ENCODE measurements around the gene CDC42BPA.
"Not testable (repeated sequence)": the region's sequence is repeated elsewhere in the genome, so short reads cannot be mapped to it uniquely, and the experiment has no call there.

CDC42BPA gene

DNA sequence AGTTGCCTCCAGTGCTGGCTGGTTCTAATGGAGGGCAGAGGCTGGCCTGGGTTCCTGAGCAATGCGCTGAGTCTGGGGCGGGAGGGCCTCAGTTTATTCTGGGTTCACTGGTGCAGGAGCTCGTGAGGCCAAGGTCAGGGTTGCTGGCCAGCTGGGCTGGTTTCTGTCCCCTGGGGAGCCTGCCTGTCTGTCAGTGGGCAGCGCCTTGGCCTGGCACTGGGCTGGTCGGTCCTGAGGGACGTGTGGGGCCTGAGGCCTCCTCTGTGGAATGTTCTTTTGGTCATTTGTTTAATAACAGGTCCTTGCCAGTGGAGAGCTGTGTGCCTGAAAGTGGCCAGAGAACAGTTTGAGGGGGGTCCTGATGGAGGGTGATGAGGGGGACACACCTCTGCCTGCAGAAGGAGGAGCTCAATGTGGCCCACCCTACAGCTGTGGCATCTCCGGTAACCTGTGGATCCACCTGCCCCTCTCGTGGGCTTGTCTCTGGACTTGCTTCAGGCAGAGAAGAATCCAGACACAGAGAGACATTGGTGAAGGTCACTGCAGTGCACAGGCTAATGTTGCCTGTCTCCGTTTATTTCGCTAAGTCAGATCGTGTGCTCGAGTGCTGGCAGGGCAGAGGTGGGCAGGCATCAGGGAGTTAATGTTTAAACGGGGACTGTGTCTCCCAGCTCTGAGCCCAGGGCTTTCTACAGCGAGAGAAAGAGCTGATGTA is 343.6 kb downstream of the CDC42BPA start:
- no peak for FAIRE-seq

DNA sequence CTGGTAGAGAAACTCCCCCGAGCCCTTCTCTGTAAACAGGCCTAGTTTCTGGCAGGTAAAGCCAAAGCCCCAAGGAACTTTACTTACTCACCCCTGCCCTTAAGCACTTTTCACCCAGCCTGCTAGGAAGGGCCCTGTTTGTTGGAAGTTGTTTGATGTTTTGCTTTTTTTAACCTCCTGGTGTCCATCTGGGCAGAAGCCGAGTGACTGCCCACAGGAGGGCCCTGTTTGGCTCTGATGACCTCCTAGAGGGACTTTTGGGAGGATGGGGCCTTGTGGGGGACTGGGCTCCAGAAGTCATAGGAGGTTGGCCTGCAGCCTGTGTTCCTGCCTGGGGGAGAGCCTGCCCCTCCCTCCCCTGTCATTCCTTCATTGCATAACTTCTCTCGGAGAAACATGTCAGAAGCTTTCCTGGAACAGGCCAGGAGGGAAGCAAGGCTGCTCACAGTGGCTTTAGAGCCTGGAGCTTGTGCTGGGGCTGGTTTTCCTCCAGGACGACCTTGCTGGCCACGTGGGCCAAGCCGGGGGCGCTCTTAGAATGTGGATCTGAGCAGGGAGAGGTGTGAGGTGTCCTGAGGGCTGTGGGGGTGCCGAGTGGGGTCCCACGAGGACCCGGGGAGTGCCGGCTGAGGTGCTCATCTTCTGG is 344.3 kb downstream of the CDC42BPA start:
- no peak for FAIRE-seq

More for the DNA sequence above, 343.6 kb downstream of the CDC42BPA start:
- DNase-seq (ENCODE audit: insufficient read length, low spot score) = no peak

DNA sequence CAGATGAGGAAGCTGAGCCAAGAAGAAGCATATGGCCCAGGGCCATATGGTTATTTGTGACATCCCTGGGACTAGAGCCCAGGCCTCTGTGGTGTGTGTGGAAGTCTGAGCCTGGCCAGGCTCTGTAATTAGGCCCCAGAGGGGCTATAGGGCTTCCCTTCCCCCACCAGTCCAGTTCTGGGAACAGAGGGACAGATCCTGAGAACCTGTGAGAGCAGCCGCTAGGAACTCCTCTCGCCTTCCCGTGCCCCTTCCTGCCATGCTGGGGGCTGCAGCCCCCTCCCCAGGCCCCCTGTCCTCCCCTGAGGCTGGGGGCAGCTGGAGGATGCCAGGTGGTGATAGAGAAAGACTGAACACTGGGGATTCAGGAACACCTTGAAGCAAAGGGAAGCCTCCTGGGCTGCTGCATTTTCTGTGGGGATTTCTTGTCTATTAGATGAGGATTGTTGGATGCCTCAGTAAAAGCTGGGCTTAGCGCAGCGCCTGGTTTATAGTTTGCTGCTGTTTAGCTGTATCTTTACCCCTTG is 344.9 kb downstream of the CDC42BPA start:
- FAIRE-seq (no peak), DNase-seq (ENCODE audit: insufficient read length, low spot score) (no peak)

More for the DNA sequence above, 344.3 kb downstream of the CDC42BPA start:
- DNase-seq (ENCODE audit: insufficient read length, low spot score) = no peak

DNA sequence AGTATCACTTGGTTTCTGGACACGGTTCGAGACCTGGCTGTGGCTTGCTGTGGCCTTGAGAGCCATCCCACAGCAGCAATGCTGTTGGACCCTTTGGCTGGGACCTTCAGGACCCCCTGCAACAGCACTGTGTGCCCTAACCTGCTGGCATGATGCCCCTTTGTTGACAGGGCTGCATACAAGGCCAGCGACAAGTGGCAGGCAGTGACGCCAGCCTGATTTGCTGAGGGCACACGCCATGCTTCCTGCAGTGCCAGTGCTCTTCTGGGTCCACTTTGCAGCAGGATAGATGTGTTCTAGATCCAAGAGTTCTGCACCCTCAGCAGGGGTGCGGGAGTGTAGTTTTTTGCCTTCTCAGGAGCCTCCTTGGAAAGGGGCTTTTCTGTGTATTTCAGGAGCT is 345.4 kb downstream of the CDC42BPA start:
- FAIRE-seq = no peak
- DNase-seq (ENCODE audit: insufficient read length, low spot score) = no peak

DNA sequence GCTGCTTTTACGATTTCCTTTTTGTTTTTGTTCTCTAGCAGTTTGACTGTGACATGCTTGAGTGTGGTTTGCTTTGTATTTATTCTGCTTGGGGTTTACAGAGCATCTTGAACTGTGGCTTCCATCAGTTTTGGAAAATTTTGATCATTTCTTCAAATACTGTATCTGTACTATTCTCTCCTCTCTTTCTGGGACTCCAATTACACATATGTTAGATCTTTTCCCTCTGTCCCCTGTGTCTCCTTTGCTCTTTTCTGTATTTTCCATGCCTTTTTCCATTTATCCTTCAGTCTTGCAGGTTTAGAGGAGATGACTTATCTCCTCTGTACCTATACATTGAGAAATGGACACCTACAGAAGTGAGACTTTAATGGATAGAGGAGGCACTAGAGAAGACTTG is 346.5 kb downstream of the CDC42BPA start:
- DNase-seq (ENCODE audit: insufficient read length, low spot score) = no peak
- no peak for FAIRE-seq

DNA sequence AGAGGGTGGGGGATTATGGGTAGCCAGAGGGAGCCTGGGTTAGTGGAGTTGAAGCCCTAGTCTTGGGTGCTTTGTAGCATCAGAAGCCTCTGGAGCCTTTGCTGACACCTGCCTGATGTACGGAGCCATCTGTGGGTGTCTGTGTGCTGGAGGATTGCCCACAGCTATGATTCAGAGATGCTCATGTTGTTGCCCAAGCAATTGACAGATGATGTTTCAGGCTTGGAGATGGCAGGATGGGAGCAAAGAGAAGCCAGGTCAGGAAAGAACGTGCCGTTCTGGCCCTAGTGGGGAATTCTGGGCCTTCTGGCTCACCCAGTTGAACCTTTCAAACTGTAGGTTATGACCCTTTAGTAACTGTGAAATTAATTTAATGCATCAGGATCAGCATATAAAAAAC is 350.6 kb downstream of the CDC42BPA start:
- FAIRE-seq = no peak

DNA sequence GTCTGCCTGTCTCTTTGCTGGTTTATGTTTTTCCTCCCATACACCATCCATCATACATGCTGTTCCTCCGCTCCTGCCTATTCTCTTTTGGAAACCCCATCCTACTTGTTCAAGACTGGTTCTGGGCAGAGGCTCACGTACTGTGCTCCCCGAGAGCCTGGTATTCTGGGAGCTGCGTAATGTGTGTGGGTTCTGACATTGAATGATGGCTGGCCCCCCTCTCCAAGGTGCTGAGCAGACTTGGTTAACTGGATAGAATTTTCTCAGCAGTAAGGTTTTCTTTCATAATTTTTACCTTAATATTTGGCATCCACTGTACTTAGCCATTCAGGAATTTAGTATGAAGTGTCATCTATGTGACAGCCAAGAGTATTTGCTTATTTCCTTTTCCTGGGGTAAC is 351.6 kb downstream of the CDC42BPA start:
- FAIRE-seq (no peak), DNase-seq (ENCODE audit: insufficient read length, low spot score) (no peak)

More for the DNA sequence above, 350.6 kb downstream of the CDC42BPA start:
- DNase-seq (ENCODE audit: insufficient read length, low spot score) = no peak

DNA sequence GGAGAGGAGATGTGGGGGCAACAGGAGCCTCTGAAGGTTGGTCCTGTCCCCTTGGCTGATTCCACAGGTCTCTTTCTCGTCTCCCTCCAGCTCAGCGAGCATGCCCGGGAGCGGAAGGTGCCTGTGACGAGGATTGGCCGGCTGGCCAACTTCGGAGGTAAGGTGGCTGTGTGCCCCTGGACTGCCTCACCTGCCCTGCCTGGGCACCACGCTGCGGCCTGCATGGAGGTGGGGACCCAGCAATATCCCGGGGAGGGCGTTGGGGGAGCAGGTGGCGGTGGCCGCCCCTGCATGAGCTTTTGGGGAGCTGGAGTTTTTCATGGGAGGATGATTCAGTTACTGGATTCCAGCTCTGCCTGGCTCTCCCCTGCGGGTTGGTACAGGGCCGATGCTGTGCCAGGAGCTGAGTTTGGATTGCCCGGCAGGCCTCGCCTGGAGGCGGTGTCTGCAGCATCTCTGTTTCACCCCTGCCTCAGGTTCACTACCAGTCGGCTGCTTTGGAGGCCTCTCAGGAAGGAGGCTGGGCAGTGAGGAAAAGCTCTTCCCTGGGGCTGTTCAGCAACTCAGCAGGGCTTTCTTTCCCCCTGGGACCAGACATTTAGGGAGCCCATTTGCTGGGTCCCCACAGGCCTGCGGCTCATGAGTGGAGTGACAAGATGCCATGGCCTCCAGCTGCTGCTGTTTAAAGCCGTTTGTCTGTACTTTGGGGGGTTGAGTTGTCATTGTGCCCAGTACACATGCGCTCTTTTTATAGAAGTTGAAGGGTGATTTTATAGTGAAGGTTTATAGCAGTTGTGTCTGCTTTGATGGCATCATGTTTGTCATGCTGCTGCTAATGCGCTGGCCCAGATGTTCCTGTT is 352.5 kb downstream of the CDC42BPA start:
- DNase-seq (ENCODE audit: insufficient read length, low spot score) = no peak
- no peak for FAIRE-seq

DNA sequence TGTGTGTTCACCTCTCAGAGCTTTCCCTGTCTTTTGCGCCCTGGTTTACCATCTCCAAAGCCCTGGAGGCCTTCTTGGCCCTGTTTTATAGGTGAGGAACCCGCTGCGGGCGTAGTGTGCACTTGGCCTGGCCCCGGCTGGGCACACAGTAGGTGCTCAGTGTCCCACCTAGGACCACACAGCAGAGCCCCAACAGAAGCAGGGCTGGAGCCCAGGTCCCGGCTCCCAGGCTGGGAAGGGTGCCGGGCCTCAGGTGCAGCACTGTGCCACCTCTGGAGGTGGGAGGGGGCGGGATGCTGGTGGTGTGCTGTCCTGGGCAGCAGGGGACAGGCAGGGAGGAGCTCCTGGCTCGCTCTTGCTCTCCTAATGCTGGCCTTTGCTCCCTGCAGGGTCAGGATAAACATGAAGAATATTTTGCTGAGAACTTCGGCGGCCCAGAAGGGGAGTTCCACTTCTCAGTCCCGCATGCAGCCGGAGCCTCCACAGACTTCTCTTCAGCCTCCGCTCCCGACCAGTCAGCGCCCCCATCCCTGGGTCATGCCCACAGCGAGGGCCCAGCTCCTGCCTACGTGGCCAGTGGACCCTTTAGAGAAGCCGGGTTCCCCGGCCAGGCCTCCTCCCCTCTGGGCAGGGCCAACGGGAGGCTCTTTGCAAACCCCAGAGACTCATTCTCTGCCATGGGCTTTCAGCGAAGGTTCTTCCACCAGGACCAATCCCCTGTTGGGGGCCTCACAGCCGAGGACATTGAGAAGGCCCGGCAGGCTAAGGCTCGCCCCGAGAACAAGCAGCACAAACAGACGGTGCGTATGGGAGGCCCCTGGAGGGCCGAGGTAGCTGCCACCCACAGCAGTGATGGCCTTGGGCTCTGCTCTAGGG is 353.4 kb downstream of the CDC42BPA start:
- DNase-seq (ENCODE audit: insufficient read length, low spot score) = no peak
- no peak for FAIRE-seq

DNA sequence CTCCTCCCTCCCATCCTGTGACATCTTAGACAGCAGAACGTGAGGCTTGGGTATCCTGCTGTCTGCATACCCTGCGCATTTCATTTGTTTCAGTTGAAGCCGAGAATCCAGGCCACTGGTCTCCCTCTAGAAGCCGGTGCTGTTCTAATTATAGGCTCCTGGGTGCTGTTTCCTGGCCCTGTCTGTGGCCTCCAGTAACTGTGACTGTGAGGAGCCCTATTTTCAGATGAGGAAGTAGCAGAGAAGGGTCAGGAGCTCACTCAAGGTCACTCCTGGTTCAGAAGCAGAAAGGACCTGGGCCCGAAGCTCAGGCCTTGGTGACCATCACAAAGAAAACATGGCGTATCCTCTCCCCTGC is 354.2 kb downstream of the CDC42BPA start:
- DNase-seq (ENCODE audit: insufficient read length, low spot score) (no peak), FAIRE-seq (no peak)

DNA sequence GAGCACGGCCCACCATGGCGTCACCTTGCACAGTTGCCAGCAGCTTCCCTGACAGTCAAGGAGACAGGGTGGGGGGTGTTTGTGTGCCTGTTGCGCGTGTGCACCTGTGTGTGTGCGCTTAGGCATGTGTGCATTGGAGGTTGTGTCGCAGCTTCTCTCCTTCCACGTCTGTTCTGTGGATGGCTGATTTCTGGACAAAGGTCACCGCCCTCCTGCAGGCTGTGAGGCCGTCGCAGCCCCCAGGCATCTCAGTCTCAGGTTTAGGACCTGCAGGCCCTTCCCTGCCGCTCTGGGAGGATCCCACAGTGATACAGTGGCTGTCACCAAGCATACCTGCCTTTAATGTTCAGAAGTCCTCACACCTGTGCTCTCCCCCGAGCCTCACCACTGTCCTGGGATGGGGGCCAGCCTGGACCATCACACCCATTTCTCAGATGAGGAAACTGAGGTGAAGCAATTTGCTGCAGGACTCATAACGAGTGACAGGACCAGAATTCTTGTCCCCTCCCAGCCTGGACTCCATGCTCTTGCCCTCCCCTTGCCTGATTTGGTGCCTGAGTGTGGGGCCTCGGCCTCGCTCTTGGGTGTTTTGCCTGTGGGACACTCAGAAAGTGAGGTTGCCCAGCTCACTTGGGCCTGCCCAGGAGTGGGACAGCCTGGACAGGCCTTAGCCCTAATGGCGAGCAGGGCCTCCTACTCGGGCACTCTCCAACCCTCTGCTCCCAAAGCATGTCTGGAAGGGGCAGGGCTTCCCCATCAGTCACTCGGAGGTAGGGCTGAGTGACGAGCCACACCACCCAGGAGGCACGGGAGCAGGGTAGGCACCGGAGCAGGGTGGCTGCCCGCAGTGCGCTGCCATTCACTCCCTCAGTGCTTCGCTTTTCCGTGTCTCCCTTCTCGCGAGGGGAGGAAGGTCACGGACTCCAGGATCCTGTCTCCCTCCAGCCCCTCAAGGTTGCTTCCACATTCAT is 355.6 kb downstream of the CDC42BPA start:
- FAIRE-seq = no peak
- no peak for DNase-seq (ENCODE audit: insufficient read length, low spot score)

DNA sequence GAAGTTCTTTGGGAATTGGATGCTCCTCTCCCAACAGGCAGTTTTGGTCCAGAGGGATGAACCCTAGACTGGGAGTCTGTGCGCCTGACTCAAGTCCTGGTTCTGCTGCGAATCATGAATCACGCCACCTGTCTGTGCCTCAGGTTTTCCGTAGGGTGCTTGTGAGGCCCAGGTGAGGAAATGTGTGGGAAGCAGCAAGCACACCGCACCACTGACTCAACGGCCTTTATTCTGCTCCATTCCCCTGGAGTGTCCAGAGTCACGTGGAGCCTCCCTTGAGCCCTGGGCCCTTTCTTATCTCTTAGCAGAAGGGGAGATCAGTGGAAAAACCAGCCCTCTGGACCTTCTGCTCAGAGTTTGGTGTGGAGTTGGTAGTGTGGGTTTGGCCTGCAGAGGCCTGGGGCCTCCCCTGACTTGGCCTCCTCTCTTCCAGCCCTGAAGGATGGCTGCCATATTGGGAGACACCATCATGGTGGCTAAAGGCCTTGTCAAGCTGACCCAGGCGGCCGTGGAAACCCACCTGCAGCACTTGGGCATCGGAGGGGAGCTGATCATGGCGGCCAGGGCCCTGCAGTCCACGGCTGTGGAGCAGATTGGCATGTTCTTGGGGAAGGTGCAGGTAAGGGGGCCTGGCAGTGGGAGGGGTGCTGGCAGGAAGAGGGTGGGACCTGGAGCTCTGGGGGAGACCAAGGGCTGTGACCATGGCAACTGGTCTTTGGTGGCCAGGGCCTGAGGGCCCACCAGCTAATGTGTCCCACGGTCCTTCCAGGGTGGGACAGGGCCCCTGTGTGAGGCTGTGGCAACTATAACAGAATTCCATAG is 357.1 kb downstream of the CDC42BPA start:
- no peak for DNase-seq (ENCODE audit: insufficient read length, low spot score)
- FAIRE-seq = no peak

DNA sequence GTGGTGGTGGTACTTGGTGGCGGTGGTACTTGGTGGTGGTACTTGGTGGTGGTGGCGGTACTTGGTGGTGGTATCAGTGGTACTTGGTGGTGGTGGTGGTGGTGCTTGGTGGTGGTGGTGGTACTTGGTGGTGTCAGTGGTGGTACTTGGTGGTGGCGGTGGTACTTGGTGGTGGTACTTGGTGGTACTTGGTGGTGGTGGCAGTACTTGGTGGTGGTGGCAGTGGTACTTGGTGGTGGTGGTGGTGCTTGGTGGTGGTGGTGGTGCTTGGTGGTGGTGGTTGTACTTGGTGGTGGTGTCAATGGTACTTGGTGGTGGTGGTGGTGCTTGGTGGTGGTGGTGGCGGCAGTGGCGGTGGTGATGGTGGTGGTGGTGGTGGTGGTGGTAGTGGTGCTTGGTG is 358.0 kb downstream of the CDC42BPA start:
- no peak for FAIRE-seq
- no peak for DNase-seq (ENCODE audit: insufficient read length, low spot score)

DNA sequence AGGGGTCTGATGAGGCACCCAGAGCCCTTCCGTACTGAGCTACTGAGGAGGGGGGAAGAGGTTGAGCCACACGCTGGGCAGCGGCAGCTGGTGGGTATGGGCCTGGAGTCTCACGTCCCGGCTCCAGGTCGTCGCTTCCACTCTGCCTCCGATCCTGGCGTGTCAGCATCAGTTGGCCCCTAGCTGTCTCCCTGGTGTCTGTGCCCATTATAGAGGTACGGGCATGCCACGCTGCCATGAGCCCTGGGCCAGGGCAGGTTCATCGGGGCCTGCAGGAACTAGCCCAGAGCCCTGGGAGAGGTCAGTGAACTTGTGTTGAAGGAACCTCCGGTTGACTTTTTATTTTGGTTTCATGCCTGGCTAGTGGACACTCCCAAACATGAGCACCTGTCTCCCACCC is 360.0 kb downstream of the CDC42BPA start:
- FAIRE-seq = no peak
- no peak for DNase-seq (ENCODE audit: insufficient read length, low spot score)

DNA sequence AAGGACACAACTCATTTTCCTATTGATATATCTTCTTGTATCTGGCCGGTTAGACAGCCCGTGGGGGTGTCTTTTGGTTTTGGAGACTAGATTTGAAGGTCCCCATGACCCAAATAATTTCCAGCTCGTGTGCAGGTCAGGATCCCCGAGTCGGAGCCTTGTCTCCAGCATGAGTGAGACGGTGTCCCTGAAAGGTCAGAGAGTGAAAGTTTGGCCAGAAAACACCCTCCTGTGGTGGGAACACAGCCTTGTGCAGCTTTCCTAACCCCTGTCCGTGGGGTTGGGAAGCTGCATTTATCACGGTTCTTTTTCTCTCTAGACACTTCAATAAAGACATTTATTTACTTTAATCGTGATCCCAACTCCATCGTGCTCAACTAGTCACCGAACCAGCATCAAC is 360.6 kb downstream of the CDC42BPA start:
- no peak for DNase-seq (ENCODE audit: insufficient read length, low spot score)
- no peak for FAIRE-seq

DNA sequence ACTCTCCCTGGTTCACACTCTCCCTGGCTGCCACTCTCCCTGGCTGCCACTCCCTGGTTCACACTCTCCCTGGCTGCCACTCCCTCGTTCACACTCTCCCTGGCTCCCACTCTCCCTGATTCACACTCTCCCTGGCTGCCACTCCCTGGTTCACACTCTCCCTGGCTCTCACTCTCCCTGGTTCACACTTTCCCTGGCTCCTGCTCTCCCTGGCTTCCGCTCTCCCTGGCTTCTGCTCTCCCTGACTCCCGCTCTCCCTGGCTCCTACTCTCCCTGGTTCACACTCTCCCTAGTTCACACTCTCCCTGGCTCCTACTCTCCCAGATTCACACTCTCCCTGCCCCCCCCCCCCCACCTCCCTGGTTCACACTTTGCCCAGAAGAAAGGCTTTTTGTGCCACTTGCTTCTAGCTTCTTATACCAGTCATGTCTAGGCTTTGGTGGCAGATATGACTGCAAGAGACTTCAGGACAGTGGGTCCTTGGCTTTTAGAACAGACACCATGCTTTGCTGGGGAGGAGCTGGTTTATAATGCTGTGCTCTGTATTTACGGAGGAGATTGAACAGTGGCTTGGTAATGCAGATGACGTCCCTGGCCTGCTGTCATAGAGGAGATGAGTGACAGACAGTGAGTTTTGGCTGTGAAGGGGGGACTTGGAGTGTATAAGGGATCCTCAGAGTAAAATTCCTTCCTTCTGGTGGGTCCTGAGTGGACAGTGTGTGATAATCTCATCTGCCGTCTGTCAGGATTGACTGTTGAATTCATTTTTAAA is 361.2 kb downstream of the CDC42BPA start:
- DNase-seq (ENCODE audit: insufficient read length, low spot score) = no peak
- no peak for FAIRE-seq

DNA sequence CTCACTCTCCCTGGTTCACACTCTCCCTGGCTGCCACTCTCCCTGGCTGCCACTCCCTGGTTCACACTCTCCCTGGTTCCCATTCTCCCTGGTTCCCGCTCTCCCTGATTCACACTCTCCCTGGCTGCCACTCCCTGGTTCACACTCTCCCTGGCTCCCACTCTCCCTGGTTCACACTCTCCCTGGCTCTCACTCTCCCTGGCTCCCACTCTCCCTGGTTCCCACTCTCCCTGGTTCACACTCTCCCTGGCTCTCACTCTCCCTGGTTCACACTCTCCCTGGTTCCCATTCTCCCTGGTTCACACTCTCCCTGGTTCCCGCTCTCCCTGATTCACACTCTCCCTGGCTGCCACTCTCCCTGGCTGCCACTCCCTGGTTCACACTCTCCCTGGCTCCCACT is 362.4 kb downstream of the CDC42BPA start:
- FAIRE-seq; DNase-seq (ENCODE audit: insufficient read length, low spot score): not testable (repeated sequence)

DNA sequence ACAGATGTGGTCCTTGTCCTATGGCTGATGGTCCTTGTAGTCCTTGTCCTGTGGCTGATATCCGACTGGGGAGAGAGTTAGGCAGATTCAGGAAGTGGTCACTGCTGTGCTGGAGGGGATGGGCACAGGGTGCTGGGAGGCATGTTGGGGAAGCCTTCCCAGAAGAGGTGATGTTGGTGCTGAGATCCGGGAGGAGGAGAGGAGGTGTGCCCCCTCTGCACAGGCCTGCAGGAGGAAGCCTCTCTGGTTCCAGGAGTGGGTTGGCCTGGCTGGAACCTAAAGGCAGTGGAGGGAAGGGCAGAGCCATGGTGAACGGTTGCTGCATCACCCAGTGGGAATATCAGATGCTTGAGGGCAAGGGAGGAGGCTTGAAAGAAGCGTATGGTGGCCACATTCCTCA is 363.5 kb downstream of the CDC42BPA start:
- no peak for FAIRE-seq
- DNase-seq (ENCODE audit: insufficient read length, low spot score) = no peak

All from HTR-8/SVneo (cell line).